Measurements from ENCODE around the gene GNAO1. TPM values are rescaled to one million over a fixed set of nuclear protein-coding genes. Genes with fewer than 3 reads are reported as not detected.

Gene GNAO1
- total RNA-seq, 1 experiment from 2014 or later: not detected

DNA sequence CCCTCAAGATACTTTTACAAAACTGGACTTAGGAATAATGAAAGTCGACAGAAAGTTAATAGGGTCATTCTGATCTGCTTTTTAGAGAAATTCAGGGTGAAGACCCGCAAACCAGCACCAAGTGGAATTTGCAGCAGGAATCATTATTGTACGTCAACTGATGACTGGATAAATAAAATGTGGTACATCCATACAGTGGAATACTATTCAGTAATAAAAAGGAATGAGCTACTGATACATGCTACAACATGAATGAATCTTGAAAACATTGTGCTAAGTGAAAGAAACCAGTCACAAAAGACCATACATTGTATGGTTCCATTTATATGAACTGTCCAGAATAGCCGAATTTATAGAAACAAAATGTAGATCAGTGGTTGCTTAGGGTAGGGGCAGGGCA lies 83.1 kb downstream of the GNAO1 start:
- no peaks in the 10 kb centered on the region for H3K36me3 ChIP-seq (ENCODE audit: low read depth, low read length)

GRCh38 chr16:56275076-56275475 lies 83.8 kb downstream of the GNAO1 start:
- Histone ChIP-seq H3K36me3 (ENCODE audit: low read depth, low read length) (no peaks in the 10 kb centered on the region), H3K27ac (ENCODE audit: low read length) (no peak overlapping the region), H3K4me2 (ENCODE audit: low read length) (no peak overlapping the region), H3K79me2 (ENCODE audit: low read length) (no peaks in the 10 kb centered on the region), H3F3A (ENCODE audit: low read length, unreplicated experiment) (no peaks in the 10 kb centered on the region), H3K9me3 (ENCODE audit: low read length) (no peaks in the 10 kb centered on the region), H3K9ac (ENCODE audit: low read length) (no peak overlapping the region), H3K9me2 (replicated peaks; ENCODE audit: low read length) (no peaks in the 10 kb centered on the region), H3K27me3 (ENCODE audit: low read length) (peaks cover 19% of the 10 kb centered on the region; the same call in 1 of the 2 replicates), H3K4me3 (ENCODE audit: low read length) (no peak overlapping the region), H2AFZ (ENCODE audit: low read length) (no peak overlapping the region), H3K4me1 (ENCODE audit: insufficient read depth, low read length) (no peaks in the 10 kb centered on the region), H4K20me1 (ENCODE audit: low read length) (no peaks in the 10 kb centered on the region)
- ATAC-seq: no peak
- ChIA-PET CTCF (no interaction called here), POLR2A (ENCODE audit: unreplicated experiment) (no interaction called here)
- DNase-seq: no peak
- no TSS peak for BruUV-seq (replicated peaks)
- intact Hi-C loops (cut with micrococcal nuclease): no loop called here
- TF ChIP-seq EZH2phosphoT487 (IDR thresholded peaks at IDR 0.05; ENCODE audit: borderline replicate concordance, low read length): no peak
- TF ChIP-seq EZH2 (IDR thresholded peaks at IDR 0.05; ENCODE audit: low read length, unreplicated experiment): no peak
- TF ChIP-seq, protein P1, sequence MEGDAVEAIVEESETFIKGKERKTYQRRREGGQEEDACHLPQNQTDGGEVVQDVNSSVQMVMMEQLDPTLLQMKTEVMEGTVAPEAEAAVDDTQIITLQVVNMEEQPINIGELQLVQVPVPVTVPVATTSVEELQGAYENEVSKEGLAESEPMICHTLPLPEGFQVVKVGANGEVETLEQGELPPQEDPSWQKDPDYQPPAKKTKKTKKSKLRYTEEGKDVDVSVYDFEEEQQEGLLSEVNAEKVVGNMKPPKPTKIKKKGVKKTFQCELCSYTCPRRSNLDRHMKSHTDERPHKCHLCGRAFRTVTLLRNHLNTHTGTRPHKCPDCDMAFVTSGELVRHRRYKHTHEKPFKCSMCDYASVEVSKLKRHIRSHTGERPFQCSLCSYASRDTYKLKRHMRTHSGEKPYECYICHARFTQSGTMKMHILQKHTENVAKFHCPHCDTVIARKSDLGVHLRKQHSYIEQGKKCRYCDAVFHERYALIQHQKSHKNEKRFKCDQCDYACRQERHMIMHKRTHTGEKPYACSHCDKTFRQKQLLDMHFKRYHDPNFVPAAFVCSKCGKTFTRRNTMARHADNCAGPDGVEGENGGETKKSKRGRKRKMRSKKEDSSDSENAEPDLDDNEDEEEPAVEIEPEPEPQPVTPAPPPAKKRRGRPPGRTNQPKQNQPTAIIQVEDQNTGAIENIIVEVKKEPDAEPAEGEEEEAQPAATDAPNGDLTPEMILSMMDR (conservative IDR thresholded peaks at IDR 0.05; ENCODE audit: low read depth, low read length): no peak

More for the DNA sequence above, 83.1 kb downstream of the GNAO1 start:
- ATAC-seq (no peak), DNase-seq (no peak)
- Histone ChIP-seq H2AFZ (ENCODE audit: low read length) (no peak overlapping the region), H3K9me2 (replicated peaks; ENCODE audit: low read length) (no peaks in the 10 kb centered on the region), H3K27ac (ENCODE audit: low read length) (no peak overlapping the region), H3K4me2 (ENCODE audit: low read length) (no peak overlapping the region), H3K9ac (ENCODE audit: low read length) (no peak overlapping the region), H3K4me3 (ENCODE audit: low read length) (no peak overlapping the region), H3K27me3 (ENCODE audit: low read length) (peaks cover 19% of the 10 kb centered on the region; the same call in 1 of the 2 replicates), H3K79me2 (ENCODE audit: low read length) (no peaks in the 10 kb centered on the region), H4K20me1 (ENCODE audit: low read length) (no peaks in the 10 kb centered on the region), H3K9me3 (ENCODE audit: low read length) (no peaks in the 10 kb centered on the region), H3F3A (ENCODE audit: low read length, unreplicated experiment) (no peaks in the 10 kb centered on the region), H3K4me1 (ENCODE audit: insufficient read depth, low read length) (no peaks in the 10 kb centered on the region)
- BruUV-seq (replicated peaks): no TSS peak
- CTCF ChIA-PET: no interaction called here
- TF ChIP-seq, protein P1 (conservative IDR thresholded peaks at IDR 0.05; ENCODE audit: low read depth, low read length): no peak
- TF ChIP-seq EZH2 (IDR thresholded peaks at IDR 0.05; ENCODE audit: low read length, unreplicated experiment) (no peak), EZH2phosphoT487 (IDR thresholded peaks at IDR 0.05; ENCODE audit: borderline replicate concordance, low read length) (no peak)
- POLR2A ChIA-PET (ENCODE audit: unreplicated experiment): no interaction called here
- intact Hi-C loops (cut with micrococcal nuclease): no loop called here

- Histone ChIP-seq H3K4me1 (ENCODE audit: insufficient read depth, low read length) (no peaks in the 10 kb centered on the region), H3K9me3 (ENCODE audit: low read length) (no peaks in the 10 kb centered on the region), H3K9ac (ENCODE audit: low read length) (no peak overlapping the region), H3K36me3 (ENCODE audit: low read depth, low read length) (no peaks in the 10 kb centered on the region), H3K27me3 (ENCODE audit: low read length) (peaks cover 19% of the 10 kb centered on the region; the same call in 1 of the 2 replicates), H4K20me1 (ENCODE audit: low read length) (no peaks in the 10 kb centered on the region), H3K4me3 (ENCODE audit: low read length) (no peak overlapping the region), H3K9me2 (replicated peaks; ENCODE audit: low read length) (no peaks in the 10 kb centered on the region), H3F3A (ENCODE audit: low read length, unreplicated experiment) (no peaks in the 10 kb centered on the region), H2AFZ (ENCODE audit: low read length) (no peak overlapping the region), H3K4me2 (ENCODE audit: low read length) (no peak overlapping the region), H3K79me2 (ENCODE audit: low read length) (no peaks in the 10 kb centered on the region), H3K27ac (ENCODE audit: low read length) (no peak overlapping the region)
- ATAC-seq: no peak
- ChIA-PET CTCF (no interaction called here), POLR2A (ENCODE audit: unreplicated experiment) (no interaction called here)
- BruUV-seq (replicated peaks): no TSS peak
- intact Hi-C loops (cut with micrococcal nuclease): no loop called here
- no peak for DNase-seq
- TF ChIP-seq, protein P1 (conservative IDR thresholded peaks at IDR 0.05; ENCODE audit: low read depth, low read length): no peak
- no peak for TF ChIP-seq EZH2phosphoT487 (IDR thresholded peaks at IDR 0.05; ENCODE audit: borderline replicate concordance, low read length)
- no peak for TF ChIP-seq EZH2 (IDR thresholded peaks at IDR 0.05; ENCODE audit: low read length, unreplicated experiment)
Observed at GRCh38 chr16:56275801-56276200, 84.5 kb downstream of the GNAO1 start.

Data from PC-3 (cell line).